Epidermal melanocyte (primary cell): ENCODE results near the gene OLFML1.

Experiments
- DNase-seq: peaks from one replicate; pipeline ENCODE4 v3.0.0; 2011; ENCODE audit warnings: low spot score; ENCODE audit not compliant: insufficient read length

OLFML1 gene

DNA sequence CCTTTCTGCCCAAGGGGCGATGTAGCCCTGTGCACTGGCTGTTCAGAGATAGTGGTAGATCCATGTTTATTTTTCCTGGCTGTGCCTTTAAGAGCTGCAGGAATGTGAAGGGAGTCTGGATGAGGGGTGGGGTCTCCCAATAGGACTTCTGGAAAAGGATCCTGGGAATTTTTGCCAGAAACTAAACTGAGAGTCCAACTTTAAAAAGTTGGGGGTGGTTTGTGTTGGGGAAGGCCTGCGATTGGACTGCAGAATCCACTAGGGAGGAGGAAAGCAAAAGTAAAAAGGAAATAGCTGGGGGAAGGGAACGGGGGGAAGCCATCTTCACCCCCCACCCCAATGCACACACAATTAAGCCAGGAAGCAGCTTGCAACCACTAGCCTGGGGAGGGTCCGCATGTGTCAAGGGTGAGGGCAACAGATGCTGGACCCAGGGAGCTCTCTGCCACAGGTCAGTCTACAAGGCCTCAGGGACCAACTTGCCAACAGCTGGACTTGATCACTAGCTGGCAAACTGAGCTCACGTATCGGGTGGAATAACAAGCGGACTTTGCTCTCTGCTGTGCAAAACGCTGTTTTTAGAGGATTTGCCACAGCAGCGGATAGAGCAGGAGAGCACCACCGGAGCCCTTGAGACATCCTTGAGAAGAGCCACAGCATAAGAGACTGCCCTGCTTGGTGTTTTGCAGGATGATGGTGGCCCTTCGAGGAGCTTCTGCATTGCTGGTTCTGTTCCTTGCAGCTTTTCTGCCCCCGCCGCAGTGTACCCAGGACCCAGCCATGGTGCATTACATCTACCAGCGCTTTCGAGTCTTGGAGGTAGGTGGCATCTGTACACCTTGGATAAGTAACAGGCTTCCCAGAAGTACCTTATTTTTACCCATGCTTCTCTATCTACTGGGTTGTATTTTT lies at the start of gene OLFML1:
TSS of gene OLFML1 (plus strand) at position 321 of the 912 bp plus-strand sequence. CDS start at position 691, 370 bp downstream.
- DNase-seq: no peak

DNA sequence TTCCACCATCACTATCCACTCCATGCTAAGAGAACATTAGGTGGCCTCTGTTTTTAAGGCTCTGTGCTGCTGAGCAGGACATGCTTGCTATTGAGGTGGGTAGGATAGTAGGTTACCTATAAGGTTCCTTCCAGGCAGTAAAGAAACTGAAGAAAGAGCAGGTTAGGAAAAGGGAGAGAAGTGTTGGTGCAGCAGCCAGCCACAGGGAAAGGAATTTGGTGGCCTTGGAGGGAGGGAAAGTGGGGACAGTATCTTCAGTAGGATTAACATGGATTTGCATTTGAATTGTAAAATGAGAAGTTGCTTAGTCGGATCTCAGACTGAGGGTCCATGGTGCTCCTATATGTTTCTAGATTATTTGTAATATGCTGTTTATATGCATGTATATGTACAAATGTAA lies 49.2 kb upstream of the OLFML1 start:
- no peak for DNase-seq

DNA sequence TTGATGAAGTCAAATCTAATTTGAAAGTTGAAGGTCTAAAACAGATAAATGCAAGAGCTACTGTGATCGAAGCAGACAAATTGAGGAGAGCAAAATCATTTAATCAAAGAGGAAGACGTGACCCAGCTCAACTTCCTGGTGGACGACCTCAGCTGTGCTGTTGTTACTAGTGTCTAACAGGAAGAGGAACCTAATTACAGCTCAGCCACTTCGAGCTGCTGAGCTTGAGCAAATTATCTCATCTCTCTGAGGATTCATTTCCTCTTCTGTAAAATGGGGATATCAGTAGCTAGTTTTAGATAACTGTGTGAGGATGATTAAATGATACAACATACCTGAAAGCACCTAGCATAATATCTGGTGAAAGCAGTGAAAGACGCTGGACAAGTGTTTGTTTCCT lies 48.6 kb upstream of the OLFML1 start:
- DNase-seq: no peak

DNA sequence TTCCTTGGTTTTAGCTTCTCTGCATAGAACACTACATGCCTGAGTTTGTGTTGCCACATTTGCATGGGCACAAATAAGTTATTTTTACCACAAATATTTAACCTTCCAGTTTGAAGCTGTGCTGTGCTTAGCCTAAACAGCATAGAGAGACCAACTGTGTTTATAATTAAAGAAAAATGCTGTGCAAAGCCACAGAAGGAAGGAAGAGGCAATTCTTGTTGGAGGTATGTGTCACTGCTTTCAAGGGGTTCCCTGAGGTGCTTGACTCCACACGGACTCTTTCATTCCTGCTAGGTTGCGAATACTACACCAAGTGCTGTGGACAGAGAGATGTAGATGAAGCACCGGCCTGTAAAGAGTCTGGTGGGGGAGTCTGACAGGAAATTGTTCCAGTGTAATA lies 47.6 kb upstream of the OLFML1 start:
- peak; percentile 42 for DNase-seq

DNA sequence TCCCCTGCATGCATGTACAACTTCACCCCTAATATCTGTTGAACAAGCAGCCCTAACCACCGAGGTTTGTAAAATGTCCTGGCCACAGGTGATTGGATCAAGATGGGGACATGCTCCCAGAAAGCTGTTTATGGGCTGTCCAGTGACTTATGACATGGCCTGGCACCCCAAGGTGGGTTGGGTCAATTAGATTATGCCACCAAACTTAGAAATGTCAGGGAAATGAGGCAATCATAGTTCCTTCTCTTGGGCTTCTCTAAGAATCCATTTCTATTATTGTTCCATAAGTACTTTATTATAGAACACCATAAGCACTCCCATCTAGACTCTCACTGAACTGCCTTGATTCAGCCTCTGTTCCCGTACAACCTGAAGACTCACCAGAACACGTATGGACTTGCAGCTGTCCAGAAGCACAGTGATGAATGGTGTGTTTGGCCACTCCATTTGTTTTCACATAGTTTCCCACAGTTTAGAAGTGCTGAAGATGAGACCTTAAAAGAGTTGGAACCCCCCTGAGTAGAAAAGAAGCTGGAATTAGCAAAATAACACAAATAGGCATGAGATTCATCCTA lies 45.5 kb upstream of the OLFML1 start:
- no peak for DNase-seq

GRCh38 chr11:7442588-7443215 lies 42.6 kb upstream of the OLFML1 start:
- peak; percentile 78 for DNase-seq

- no peak for DNase-seq
Observed at GRCh38 chr11:7444091-7444981, 41.0 kb upstream of the OLFML1 start.

GRCh38 chr11:7445564-7445963 lies 39.7 kb upstream of the OLFML1 start:
- no peak for DNase-seq

GRCh38 chr11:7448201-7448600 lies 37.1 kb upstream of the OLFML1 start:
- DNase-seq: no peak

DNA sequence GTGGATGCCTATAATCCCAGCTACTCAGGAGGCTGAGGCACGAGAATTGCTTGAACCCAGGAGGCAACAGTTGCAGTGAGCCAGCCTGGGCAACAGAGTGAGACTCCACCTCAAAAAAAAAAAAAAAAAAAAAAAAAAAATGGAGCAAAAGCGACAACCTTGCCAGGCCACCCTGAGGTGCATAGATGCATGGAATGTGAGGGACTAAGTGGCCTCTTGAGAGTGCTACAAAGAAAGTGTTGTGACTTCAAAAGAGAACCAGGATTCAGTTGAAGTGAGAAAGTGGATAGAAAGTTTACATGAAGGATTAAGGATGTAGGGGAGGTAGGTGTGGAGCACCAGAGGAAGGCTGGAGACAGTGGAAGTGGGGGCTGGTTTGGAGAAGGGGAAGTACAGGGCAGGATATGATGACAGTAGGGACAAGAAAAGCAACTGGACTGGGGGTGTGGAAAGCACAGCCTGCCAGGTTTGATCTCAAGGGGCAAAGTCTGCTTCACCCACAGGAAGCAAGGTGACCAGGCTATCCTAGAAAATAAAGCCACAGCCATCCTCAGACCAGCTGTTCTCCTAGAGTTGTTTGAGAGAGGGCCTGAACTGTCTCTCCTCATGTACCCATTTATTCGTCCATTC lies 36.0 kb upstream of the OLFML1 start:
- DNase-seq: no peak

- DNase-seq: no peak
Observed at GRCh38 chr11:7449841-7450214, 35.5 kb upstream of the OLFML1 start.

- DNase-seq: no peak
Observed at GRCh38 chr11:7450836-7451235, 34.5 kb upstream of the OLFML1 start.

GRCh38 chr11:7451520-7451919 lies 33.8 kb upstream of the OLFML1 start:
- no peak for DNase-seq

DNA sequence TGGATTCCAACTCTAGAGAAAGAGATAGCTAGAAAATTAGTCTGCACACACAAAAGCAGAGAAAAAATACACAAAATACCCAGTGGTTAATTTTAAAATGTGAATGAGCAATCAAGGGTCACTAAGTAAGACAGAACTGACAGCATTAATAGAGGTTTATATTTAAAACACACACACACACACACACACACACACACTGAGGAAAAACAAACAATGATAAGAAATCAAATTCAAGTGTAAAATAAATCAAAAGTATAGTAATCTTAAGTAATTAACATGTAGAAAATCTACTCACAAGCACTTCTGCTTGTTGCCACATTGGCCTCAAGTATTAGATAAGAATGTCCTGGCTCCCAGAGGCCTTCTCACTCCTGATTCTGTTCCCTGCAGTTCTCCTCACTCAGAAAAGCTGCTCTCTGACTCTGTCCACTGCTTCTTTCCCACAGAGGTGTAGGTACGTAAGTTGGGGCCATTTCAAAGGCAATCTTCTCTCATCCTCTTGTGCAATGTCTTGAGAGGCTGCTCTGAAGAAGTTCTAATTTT lies 33.3 kb upstream of the OLFML1 start:
- DNase-seq: no peak

DNA sequence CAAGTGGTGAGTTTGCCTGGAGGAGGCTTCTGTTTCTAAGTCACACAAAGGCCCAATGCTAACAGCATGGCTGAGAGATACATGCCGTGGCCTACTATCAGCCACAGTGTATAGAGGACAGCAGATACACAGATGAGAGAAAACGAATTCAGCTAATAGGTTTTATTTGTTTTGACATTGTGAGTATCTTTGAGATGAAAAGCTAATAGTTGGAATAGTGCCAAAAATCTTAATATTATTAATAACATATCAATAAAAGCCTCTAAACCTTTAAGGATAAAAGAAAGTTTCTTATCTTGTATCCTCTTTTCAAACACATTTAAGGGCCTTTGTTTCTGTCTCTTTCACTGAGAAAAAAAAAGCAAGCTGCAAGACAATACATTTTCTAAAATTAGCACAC lies 30.5 kb upstream of the OLFML1 start:
- no peak for DNase-seq

DNA sequence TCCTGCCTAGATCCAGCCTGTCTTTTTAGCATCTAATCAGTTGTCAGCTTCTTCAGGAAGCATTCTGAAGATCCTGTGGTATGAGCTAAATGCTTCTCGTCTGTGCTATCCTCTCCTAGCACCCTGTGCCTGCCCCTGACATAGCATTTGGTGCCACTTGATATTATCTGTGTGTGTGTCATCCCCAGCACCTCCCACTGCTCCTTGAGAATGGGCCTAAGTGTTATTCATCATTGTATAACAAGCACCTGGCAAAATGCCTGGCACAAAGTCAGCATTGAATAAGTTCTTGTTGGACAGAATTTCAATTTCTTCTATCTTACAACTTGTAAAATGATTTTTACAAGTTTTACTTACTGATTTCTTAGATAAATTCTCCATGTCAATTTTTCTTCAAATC lies 28.1 kb upstream of the OLFML1 start:
- DNase-seq: no peak

GRCh38 chr11:7462706-7463105 lies 22.6 kb upstream of the OLFML1 start:
- DNase-seq: no peak

- DNase-seq: no peak
Observed at GRCh38 chr11:7467652-7468051, 17.7 kb upstream of the OLFML1 start.

DNA sequence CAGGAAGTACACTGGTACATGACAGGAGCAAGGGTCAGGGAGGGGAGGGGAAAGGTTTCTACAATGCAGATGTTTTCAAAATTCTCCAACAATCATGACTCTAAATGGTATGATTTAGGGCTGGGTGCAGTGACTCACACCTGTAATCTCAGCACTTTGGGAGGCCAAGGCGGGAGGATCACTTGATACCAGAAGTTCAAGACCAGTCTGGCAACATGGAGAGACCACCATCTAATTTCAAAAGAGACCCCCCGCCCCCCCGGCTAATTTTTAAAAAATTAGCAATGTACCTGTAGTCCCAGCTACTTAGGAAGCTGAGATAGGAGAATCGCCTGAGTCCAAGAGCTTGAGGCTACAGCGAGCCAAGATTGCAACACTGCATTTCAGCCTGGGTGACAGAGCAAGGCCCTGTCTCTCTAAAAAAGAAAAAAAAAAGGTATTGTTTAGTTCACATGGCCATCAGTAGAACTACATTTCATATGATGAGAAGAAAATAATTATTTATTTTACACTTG lies 15.9 kb upstream of the OLFML1 start:
- no peak for DNase-seq

GRCh38 chr11:7471071-7471470 lies 14.2 kb upstream of the OLFML1 start:
- DNase-seq: no peak

GRCh38 chr11:7473717-7474116 lies 11.6 kb upstream of the OLFML1 start:
- DNase-seq: no peak
